Activated CD4-positive, alpha-beta T cell treated with anti-CD3 and anti-CD28 coated beads, Interleukin-10, Interleukin-2, amounts not matched to agents 100 ng/mL and 50 ng/mL, durations not matched to agents 16 hours and 8 hours (primary cell): Measurements from ENCODE around the gene CREBBP.

Experiments used
- DNase-seq: peaks from one replicate; pipeline ENCODE4 v3.0.0-alpha.2; 2020

Gene CREBBP

DNA sequence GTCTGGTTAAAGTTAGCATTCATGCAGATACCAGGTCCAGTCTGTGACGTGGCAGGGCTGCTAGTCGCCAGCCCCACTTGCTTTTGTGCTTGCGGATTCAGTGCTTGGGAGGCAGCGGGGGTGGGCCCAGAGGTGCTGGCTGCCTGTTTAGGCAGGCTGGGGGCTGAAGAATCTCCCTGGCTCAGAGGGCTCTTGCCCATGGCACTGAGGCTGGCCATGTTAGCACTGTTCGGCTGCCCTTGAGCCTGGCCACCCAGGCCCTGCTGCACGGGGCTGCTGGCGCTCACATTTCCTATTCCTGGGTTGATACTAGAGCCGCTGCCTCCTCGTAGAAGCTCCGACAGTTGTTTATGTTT is 30.0 kb downstream of the CREBBP start:
- no peak for DNase-seq

DNA sequence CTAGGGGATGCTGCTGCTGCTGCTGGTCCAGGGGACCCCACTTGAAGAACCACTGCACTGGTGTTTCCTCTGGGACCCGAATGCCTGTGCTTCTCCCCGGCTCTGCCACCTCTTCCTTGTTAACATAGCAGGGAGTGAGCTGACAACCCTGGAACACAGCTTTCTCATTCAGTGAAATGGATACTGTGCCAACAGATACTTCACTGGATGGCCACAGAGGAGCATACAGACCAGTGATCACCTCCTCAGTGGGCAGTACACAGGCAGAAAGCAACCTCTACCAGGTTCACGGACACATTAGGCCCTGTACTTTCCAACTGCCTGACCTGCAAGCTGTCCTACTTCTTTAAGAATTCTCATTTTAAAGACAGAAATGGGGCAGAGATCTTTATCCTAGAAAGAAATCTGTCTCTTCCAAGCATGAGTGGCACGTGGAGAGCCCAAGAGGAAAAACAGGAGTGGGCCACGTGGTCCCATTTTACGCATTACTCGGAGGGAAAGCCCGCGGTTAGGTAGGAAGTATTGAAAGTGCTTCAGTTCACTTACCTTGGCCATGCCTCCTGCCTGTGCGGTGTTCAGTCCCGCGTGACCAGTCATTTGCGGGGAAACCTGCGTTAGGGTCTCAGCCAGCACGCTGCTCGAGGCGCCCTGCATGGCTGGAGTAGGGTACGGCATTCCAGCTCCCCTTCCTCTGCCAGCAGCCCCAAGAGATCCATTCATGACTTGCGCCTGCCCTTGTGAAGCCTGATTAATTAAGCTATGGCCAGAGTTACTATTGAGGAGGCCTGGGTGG is 30.6 kb downstream of the CREBBP start:
- no peak for DNase-seq

DNA sequence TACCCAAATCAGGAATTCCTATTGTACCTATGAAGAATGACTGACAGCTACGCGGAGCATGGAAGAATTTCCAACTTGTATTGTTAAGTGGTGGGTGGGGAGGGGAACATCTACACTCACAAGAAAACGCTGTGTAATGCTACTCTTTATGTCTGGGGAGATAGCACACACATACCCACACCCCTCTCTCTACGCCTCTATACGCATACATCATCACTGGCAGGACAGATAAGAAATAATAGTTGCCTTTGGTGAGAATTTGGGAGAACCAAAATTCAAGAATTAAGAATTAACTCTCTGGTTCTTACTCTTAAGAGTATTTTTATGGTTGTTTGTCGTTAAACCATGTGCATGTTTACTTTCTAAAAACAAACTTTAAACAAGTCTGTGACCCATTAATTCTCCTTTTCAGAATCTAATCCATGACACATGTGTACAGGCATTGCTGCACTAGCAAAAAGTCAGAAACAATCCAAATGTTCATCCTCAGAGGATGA is 33.9 kb downstream of the CREBBP start:
- DNase-seq = no peak

DNA sequence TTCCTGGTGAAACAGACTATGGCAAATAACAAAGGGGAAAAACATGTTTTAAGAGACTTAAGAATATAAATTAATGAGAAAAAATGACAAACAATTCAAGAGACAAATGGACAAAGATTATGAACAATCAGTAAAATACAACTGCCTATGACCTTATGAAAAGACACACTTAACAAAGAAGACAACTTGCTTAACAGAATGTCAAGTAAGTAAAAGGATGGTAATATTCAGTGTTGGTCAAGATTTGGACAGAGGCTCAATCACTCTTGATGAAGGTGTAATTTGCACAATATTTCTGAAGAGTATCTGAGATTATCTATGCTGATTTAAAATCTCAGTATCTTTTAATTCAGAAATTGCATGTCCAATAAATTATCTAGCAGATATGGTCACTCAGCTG is 34.4 kb downstream of the CREBBP start:
- no peak for DNase-seq

DNA sequence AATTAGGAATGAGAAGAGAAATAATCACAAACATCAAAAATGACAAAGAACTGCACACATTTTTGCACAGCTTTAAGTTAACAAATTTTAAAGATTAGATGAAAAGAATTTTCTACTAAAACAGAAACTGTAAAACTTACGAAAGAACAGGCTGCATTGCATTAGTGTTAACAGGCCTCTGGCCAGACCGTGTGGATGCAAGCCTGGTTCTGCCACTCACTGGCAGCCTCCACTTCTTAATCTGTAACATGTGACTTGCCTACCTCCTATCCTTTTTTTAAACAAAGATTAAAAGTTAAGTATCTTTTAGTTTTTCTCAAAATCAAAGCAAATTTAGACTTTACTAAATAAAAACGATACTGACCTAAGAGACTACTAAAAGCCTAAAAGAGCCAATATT is 37.5 kb downstream of the CREBBP start:
- DNase-seq = no peak

DNA sequence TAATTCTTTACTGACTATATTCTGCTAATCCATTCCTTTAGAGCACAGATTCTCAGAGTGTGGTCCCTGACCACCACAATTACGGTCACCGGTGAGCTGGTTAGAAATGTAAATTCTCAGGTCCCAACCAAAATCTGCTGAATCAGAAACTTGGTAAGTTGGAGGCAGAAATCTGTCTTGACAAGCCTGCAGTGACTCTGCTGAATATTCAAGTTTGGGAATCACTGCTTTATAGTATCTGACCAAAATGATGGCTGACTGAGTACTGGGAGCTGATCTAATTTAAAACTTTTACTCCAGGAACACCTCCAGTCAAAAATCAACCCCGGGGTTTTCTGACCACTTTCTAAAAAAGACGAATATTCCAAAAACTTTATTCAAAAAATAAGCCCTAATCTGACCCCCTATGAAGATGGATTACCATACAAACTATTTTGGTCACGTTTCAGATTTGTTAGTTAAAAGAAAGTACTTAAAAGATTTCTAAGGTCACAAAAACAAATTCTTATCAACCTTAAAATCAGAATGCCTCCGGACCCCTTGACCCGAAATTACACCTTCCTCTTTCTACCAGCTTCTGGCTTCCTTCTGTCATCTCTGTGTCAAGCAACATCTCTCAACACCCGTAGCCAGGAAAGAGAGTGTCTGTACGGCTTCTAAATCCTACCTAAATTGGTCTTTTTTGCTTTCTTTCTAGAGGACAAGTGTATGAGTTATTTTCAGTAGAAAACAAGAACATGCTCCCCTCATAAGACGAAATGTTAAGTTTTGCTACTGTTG is 38.6 kb downstream of the CREBBP start:
- DNase-seq = no peak

DNA sequence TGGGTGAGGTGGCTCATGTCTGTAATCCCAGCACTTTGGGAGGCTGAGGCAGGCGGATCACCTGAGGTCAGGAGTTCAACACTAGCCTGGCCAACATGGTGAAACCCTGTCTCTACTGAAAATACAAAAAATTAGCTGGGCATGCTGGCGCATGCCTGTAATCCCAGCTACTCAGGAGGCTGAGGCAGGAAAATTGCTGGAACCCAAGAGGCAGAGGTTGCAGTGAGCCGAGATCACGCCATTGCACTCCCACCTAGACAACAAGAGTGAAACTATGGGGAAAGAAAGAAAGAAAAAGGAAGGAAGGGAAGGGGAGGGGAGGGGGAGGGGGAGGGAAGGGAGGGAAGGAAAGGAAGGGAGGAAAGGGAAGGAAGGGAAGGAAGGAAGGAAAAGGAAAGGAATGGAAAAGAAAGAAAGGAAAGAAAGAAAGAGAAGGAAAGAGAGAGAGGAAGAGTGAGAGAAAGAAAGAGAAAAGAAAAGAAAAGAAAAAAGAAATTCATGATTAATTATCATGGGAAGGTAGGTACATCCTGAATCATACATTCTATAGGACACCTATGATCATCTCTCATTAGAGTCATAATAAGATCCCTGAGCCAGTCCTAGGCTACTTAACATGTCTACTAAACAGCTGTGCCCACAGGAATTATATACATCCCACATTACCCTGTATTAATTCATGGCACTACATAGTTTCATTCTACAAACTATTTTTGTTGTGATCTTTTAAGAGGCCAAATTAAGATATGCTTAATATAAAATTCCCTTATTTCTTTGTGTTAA is 40.9 kb downstream of the CREBBP start:
- no peak for DNase-seq

DNA sequence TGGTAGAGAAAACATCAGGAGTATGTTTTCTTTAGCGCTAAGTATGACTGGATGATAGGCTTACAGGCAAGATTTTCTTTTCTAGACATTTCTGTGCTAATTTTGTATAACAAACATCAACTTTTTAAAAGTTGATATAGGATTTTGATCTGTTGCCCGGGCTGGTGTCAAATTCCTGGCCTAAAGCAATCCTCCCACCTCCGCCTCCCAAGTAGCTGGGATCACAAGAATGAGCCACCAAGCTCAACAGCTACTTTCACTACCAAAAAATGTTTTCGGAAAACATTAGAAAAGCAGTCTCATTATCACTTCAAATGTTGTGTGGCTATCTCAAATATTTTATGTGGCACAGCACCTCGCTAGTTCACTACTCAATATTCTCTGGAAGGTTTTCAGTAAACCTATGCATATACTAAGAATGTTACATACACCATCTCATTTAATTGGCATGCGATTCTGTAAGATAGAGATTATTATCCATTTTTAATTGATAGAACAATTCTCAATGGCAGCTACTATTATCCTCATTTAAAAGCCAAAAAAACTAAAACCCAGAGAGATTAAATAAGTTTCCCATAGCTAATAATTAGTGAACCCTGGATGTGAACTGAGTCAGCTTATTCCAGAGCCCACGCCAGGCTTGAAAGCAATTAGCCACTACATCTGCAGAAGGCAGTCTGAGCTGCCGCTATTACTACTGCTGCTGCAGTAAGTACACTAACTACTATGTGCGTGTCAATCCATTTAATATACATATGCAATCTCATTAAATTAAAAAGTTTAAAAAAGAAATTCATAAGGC is 41.7 kb downstream of the CREBBP start:
- DNase-seq = no peak

DNA sequence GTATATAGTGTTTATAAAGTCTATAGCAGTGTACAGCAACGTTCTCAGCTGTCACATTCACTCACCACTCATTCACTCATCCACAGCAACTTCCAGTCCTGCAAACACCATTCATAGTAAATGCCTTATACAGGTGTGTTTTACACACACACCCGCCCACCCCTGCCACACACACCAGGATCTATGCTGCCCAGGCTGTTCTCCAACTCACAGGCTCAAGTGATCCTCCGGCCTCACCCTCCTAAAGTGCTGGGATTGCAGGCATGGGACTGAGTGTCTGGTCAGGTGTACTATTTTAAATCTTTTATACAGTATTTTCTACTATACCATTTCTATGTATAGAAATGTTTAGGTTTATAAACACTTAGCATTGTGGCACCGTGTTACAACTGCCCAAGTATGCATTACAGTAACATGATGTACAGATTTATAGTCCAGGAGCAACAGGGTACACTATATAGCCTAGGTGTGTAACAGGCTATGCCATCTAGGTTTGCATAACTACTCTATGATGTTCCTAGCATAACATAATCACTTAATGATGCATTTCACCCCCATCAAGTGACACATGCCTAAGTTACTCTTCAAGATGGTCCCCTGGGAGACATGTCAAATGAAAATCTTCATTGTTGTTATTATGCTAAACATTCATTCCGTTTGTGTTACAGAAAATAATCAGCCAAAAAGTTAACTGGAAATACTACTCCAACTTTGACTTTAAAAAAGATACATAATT is 42.5 kb downstream of the CREBBP start:
- DNase-seq = no peak

DNA sequence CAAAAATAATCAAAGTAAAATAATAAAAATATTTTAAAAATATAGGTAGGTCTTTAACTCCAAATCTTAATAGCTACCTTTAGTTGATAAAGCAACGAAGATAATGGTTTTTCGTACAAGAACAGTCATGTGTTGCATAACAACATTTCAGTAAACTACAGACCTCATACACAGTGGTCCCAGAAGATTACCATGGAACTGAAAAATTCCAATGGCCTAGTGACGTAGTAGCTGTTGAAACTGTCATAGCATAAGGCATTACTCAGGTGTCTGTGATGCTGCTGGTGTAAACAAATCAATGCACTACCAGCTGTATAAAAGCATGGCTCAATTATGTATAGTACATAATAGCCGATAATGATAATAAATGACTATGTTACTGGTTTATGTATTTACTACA is 43.9 kb downstream of the CREBBP start:
- DNase-seq = no peak

DNA sequence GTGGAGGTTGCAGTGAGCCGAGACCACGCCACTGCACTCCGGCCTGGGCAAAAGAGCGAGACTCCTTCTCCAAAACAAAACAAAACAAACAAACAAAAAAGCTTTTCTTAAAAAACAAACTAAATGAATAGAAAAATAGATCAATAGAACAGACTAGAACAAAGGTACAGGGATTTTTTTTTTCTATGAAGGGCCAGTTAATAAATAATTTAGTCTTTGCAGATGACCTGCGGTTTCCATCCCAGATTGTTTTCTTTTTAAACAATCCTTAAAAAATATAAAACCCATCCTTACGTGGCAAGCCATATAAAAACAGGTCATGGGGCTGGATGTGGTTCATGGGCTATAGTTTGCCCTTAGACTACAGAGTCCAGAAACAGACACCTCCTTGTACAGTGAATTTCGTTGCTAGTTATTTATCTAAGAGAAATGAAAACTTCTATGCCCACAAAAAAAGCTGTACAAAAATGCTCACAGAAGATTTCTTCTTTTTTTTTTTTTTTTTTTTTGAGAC is 45.4 kb downstream of the CREBBP start:
- no peak for DNase-seq

DNA sequence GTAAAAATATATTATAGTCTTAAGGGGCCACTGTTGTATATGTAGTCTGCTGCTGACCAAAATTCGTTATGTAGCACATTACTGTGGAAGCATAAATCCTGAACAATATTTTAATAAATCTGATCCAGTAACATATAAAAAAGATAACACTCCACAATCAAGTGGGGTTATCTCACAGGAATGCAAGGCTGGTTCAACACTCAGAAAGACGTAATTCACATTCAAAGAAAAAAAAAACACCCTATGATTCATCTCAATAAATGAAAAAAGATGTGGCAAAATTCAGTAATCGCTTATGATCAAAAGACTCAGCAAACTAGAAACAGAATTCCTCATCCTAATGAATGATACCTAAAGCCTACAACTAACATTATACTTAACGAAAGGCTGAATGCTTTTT is 47.8 kb downstream of the CREBBP start:
- no peak for DNase-seq

DNA sequence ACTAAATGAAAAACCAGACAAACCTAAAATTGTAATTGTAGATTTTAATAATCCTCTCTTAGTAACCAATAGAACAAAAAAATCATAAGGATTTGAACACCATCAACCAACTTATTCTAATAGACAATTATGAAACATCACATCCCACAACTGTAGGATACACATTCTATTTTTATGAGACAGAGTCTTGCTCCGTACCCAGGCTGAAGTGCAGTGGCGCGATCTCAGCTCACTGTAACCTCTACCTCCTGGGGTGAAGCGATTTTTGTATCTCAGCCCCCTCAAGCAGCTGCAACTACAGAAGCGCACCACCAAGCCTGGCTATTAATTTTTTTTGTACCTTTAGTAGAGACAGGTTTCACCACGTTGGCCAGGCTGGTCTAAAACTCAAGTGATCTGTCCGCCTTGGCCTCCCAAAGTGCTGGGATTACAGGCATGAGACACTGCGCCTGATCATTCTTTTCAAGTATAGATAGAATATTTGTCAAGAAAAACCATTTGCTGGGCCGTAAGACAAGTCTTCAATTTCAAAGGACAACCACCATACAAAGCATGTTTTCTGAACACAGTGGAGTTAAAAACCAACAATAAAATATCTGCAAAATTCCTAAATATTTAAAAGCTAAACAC is 49.8 kb downstream of the CREBBP start:
- DNase-seq = no peak

DNA sequence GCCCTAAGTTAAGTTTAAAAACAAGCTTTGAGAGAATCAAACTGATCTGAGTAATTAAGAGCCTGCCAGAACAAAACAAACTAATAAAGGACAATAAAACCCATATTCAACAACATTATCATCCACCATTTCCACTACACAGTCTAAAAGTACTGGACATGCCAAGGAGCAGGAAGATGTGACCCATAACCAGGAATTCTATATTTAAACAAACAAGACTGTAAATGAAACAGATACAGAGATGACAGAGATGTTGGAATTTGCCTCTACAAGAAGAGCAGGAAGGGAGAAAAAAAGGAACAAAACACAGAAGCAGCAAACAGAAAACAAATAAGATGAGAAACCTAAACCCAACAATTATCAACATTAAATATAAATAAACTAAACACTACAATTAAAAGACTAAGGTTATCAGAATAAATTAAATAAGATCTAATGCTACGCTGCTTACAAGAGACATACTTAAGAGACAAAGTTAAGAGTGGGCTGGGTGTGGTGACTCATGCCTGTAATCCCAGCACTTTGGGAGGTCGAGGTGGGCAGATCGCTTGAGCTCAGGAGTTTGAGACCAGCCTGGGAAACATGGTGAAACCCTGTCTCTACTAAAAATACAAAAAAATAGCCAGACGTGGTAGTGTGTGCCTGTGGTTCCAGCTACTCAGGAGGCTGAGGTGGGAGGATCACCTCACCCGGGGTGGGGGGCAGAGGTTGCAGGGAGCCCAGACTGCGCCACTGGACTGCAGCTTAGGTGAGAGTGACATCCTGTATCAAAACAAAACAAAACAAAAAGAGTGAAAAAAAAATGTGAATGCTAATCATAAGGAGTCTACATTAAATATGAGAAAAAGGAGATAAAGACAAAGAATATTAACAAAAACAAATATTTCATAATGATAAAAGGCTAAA is 50.6 kb downstream of the CREBBP start:
- DNase-seq = no peak

DNA sequence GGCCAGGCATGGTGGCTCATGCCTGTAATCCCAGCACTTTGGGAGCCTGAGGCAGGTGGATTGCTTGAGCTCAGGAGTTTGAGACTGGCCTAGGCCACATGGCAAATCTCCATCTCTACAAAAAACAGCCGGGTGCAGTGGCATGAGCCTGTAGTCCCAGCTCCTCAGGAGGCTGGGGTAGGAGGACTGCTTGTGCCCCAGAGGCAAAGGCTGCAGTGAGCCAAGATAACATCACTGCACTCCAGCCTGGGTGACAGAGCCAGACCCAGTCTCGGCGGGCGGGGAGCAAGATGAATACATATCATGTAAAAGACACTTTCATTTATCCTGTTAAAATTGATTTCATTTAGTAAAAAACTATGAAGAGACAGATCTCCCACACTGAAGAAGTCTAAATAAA is 54.6 kb downstream of the CREBBP start:
- no peak for DNase-seq

DNA sequence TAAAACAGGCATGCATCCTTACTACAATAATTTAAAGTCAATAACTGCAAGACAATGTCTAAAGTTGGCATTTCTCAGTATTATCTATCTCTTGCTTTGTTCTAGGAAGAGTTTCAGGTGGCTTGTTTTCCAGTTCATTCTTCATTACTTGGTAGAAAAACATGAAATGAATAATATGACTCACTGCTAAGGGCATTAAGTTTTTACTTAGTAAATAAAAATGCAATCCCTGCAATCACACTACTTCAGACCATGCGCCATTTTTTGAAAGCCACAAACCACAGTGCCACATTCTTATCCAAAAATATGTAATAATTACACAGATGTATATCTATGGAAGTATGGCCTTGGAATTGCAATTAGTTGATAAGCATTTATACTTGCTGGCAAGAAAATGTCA is 55.4 kb downstream of the CREBBP start:
- DNase-seq = peak; percentile 46

DNA sequence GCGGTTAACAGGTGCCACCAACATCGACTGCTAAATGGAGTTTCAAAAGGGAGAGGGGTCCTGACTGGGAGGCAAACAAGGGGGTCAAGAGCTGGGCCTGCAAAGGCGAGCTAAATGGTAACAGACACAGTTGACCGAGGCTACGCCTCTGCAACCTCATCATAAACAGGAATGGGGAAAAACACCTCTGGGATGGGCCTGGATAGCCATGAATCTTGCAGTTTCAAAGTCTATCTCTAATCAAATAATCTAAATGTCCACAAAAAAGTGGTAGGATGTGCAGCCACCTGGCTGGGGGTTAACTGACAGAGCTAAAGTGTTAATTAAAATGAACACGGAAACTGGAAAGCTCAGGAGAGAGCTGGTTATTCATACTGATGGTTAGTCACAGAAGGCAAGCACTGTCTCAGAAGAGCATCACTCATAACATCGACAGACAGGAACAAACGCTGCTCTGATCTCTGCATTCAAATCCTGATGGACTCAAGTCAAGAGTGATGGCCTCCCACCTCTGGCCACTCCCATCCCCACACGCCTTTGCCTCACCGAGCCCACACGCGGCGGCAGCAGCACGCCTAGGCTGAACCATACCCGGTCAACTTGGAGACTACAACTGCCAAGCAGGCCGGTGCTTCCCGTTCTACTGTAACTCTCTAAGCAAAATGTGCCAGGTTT is 56.3 kb downstream of the CREBBP start:
- peak; percentile 22 for DNase-seq

DNA sequence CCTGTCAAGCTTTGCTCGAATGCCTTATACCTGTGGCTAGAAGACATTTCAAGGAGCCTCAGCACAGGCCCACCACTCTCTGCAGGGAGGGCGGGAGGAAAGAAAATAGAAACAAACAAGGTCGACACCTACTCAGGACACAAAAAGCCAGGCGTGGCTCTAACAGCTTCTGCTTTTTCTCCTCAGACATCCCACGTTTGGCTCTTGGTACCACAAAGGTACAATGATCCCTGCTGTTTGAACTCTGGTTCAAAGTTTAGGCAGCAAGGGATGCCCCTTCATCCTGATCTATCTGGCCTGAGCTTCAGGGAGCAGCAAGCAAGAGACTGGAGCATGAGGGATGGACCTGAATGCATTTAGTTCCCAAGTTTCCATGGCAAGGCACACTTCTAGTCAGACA is 57.1 kb downstream of the CREBBP start:
- DNase-seq = no peak

DNA sequence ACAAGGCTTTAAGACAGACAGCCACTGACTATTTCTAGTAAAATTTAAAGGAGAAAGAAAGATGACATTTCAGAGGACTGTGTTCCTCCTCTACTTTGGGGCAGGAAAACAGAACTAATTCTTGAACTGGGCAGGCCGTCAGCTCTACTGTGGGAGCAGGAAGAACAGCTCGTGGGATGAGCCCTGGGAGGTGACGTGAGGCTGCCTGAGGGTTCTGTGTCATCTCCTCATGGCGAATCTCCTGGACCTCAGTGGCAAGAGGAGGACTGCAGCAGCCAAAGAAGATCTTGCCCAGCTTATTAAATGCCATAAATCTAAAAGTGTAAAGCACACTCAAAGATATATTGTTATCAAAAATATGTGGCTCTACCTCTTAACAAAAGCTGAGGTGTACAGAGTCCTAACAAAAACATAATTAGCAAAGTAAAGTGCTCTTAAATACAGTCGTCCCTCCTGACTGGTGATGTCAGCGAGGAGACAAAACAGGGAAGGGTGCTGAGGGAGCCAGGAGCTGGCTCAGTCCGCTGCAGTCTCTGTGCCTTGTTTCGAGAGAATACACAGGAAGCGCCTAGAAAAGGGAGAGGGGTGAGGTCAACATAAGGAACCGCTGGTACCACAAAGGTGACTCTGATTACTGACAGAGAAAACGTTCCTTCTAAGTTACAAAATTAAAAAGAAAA is 58.0 kb downstream of the CREBBP start:
- peak; percentile 23 for DNase-seq
